ENCODE data around the gene KMT5C. TPM values are rescaled to one million over a fixed set of nuclear protein-coding genes. Genes with fewer than 3 reads are reported as not detected.

The KMT5C gene
- total and polyA plus RNA-seq, 7 donors: 1.8 to 5.7 (median 3.9) TPM

DNA sequence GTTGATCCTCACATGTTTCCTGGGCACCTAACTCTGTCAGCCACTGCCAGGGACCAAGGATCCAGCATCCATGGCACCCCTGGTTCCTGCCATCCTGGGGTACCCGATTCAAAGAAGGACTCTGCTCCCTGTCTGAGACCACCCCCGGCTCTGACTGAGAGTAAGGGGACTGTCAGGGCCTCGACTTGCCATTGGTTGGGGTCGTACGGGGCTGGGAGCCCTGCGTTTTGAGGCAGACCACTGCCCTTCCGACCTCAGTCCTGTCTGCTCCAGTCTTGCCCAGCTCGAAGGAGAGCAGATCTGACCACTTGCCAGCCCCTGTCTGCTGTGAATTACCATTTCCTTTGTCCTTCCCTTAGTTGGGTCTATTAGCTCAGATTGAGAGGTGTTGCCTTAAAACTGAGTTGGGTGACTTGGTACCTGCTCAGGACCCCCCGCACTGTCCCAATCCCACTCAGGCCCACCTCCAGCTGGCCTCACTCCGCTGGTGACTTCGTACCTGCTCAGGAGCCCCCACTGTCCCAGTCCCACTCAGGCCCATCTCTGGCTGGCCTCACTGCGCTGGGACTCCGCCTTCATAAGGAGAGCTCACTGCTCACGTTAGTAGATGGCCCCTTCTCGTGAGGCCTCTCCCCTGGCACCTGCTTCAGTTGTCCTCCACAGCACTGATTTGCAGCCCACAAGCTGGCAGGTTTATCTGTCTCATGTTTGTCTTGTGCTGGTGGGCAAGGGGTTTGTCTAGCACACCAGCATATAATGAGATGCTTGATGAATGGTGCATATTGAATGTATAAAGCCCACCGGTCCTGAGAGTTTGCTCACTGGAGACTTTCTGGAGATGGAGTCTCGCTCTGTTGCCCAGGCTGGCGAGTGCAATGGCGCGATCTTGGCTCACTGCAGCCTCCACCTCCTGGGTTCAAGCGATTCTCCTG, 50.0 kb downstream of the KMT5C start:
- intact Hi-C loops (cut with DNase I): loop anchor here (5.0 to 10.0 kb wide), 3 partner anchors 63 to 265 kb away; partner anchors contain the start of genes U2AF2 (in 1 of the 2) and ZNF784 (in 1 of the 2)
- 79 to 82% (median 82%) methylated on average over 21 of the region's 21 CpGs for WGBS, 3 donors
- Histone ChIP-seq H3K4me3 (no peak overlapping the region), H3K27me3 (ENCODE audit: insufficient read depth in 3 of 3, low read length in 2 of 3) (no peaks in the 10 kb centered on the region), H3K27ac (no peak overlapping the region), H3K9me3 (no peaks in the 10 kb centered on the region), H3K36me3 (ENCODE audit: insufficient read depth in 1 of 2, low read depth in 1 of 2) (peaks cover 8 to 59% of the 10 kb centered on the region in 2 donors), H3K4me1 (peaks cover 26% of the 10 kb centered on the region)
- ATAC-seq: no peak
- DNase-seq: no peak
- TF ChIP-seq, protein P1, sequence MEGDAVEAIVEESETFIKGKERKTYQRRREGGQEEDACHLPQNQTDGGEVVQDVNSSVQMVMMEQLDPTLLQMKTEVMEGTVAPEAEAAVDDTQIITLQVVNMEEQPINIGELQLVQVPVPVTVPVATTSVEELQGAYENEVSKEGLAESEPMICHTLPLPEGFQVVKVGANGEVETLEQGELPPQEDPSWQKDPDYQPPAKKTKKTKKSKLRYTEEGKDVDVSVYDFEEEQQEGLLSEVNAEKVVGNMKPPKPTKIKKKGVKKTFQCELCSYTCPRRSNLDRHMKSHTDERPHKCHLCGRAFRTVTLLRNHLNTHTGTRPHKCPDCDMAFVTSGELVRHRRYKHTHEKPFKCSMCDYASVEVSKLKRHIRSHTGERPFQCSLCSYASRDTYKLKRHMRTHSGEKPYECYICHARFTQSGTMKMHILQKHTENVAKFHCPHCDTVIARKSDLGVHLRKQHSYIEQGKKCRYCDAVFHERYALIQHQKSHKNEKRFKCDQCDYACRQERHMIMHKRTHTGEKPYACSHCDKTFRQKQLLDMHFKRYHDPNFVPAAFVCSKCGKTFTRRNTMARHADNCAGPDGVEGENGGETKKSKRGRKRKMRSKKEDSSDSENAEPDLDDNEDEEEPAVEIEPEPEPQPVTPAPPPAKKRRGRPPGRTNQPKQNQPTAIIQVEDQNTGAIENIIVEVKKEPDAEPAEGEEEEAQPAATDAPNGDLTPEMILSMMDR (IDR thresholded peaks at IDR 0.05): no peak

DNA sequence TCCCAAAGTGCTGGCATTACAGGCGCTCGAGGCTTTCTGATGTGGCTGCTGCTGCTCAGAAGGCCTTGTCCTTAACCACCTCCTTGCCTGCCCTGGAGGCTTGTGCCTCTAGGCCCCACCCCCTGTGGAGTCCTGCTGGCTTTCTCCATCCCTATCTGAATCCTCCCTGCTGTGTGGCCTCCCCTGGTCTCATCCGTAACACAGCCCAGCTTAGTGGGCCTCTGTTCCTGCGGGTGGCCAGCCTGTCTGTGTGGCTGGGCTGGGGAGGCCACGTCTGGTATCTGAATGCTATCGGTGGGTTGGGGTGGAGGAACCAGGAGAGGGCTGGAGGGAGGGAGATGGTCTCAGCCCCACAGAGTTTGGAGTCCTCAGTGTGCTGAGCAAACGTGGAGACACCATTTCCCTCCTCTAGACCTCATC, 50.8 kb downstream of the KMT5C start:
- 78 to 89% (median 80%) methylated on average over 7 of the region's 7 CpGs for WGBS, 3 donors
- no peak for DNase-seq
- no peaks in the 10 kb centered on the region for H3K9me3 ChIP-seq
- ATAC-seq: no peak
- TF ChIP-seq, protein P1 (IDR thresholded peaks at IDR 0.05): no peak
- peaks cover 8 to 59% of the 10 kb centered on the region in 2 donors for H3K36me3 ChIP-seq (ENCODE audit: insufficient read depth in 1 of 2, low read depth in 1 of 2)
- H3K27ac ChIP-seq: no peak overlapping the region
- no peaks in the 10 kb centered on the region for H3K27me3 ChIP-seq (ENCODE audit: insufficient read depth in 3 of 3, low read length in 2 of 3)
- H3K4me1 ChIP-seq: peaks cover 22% of the 10 kb centered on the region
- intact Hi-C loops (cut with DNase I): no loop called here
- no peak overlapping the region for H3K4me3 ChIP-seq

DNA sequence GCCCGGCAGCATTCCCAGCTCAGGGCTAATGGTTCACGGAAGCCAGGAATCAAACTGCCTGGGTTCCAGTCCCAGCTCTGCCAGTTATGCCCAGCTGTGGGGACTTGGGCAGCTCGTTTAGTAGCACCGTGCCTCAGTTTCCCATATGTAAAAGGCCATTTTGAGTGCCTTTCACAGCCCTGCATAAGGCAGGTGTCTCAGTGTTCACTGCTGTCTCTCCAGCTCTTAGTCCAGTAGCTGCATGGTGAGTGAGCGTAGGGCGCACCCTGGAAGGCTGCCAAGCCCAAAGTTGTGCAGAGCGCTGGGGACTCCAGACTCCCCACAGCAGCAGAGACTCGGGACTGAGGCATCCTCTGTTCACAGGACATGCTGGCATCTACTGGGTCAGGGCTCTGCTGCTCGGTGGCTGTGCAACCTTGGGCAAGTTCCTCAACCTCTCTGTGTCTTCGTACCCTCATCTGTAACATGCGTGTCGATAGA, 51.6 kb downstream of the KMT5C start:
- Histone ChIP-seq H3K4me1 (peaks cover 22% of the 10 kb centered on the region), H3K4me3 (no peak overlapping the region), H3K9me3 (no peaks in the 10 kb centered on the region), H3K27ac (no peak overlapping the region), H3K36me3 (ENCODE audit: insufficient read depth in 1 of 2, low read depth in 1 of 2) (peaks cover 8 to 59% of the 10 kb centered on the region in 2 donors), H3K27me3 (ENCODE audit: insufficient read depth in 3 of 3, low read length in 2 of 3) (no peaks in the 10 kb centered on the region)
- WGBS, 3 donors: 77 to 81% (median 78%) methylated on average over 12 of the region's 12 CpGs
- ATAC-seq: peak in 1 of 4 donors; percentile 9
- TF ChIP-seq, protein P1 (IDR thresholded peaks at IDR 0.05): no peak
- intact Hi-C loops (cut with DNase I): no loop called here
- no peak for DNase-seq

DNA sequence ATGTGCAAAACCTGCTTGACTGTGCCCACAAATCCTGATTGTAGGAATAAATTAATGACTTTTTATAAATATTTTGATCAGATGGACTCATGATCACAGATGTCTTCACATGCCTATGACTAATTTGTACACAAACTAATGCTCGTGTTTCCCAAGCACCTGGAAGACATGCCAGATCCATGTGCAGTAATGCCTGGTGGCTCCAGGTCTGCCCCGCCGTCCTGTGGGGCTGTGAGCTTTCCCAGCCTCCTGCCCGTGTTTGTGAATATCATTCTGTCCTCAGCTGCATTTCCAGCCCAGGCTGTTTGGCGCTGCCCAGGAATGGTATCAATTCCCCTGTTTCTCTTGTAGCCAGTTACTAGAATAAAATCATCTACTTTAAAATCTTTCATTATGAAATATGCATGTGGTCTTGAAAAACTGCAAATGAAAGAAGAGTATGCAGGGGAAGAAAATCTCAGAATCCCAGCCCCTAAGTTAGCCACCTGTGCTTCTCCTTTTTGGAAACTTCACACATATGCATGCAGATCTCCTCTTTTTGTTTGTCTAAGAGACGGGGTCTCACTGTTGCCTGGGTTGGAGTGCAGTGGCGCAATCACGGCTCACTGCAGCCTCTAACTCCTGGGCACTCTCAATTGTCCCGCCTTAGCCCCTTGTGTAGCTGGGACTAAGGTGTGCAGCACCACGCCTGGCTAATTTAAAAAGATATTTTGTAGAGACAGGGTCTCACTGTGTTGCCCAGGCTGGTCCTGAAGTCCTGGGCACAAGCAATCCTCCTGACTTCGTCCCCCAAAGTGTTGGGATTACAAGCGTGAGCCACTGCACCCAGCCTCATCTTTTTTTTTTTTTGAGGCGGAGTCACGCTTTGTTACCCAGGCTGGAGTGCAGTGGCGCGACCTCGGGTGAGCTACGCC, 52.3 kb downstream of the KMT5C start:
- ATAC-seq (peak in 2 of 4 donors; percentile 53 to 61), DNase-seq (no peak)
- intact Hi-C loops (cut with DNase I): no loop called here
- H3K4me1 ChIP-seq: peaks cover 20% of the 10 kb centered on the region
- no peak overlapping the region for H3K4me3 ChIP-seq
- H3K27ac ChIP-seq: no peak overlapping the region
- TF ChIP-seq, protein P1 (IDR thresholded peaks at IDR 0.05): no peak
- peaks cover 8 to 53% of the 10 kb centered on the region in 2 donors for H3K36me3 ChIP-seq (ENCODE audit: insufficient read depth in 1 of 2, low read depth in 1 of 2)
- no peaks in the 10 kb centered on the region for H3K27me3 ChIP-seq (ENCODE audit: insufficient read depth in 3 of 3, low read length in 2 of 3)
- WGBS, 3 donors: 76 to 88% (median 78%) methylated on average over 18 of the region's 18 CpGs
- no peaks in the 10 kb centered on the region for H3K9me3 ChIP-seq

All from psoas muscle (tissue), 8 donors.